Activated T-cell treated with anti-CD3 and anti-CD28 coated beads, Interleukin-2, amount 50 U/mL, for 48 hours (primary cell): ENCODE results near the gene NSA2.

ENCODE experiments used
- DNase-seq, 2 experiments: peaks; one replicate each; pipeline ENCODE4 v3.0.0-alpha.2; 2020

The NSA2 gene

GRCh38 chr5:74822288-74822687 lies 55.2 kb downstream of the NSA2 start:
- no peak for DNase-seq

DNA sequence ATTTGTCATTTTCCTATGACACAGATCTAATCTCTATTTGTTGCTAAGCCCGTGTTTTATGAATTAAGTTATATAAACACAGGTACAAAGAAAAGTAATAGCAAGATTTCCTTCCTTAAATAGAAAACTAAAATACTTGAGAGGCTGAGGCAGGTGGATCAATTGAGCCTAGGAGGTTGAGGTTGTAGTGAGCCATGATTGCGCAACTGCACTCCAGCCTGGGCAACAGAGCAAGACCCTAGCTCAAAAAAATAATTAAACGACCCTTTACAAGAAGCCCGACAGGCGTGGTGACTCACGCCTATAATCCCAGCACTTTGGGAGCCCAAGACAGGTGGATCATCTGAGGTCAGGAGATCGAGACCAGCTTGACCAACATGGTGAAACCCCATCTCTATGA lies 62.4 kb downstream of the NSA2 start:
- DNase-seq: no peak
